GM23248 (cell line): ENCODE results near the gene CCDC80.

Source experiments
- EZH2 ChIP-seq: fragments of 200-600 bp; sonication (generic); IDR thresholded peaks from 2 replicates; pipeline ENCODE4 v1.6.1; 2018; ENCODE audit warnings: antibody characterized with exemption, mild to moderate bottlenecking; ENCODE audit not compliant: insufficient read depth, poor library complexity, severe bottlenecking
- EZH2phosphoT487 ChIP-seq: fragments of 200-600 bp; sonication (generic); IDR thresholded peaks from 2 replicates; pipeline ENCODE4 v1.6.1; 2018; ENCODE audit warnings: antibody characterized with exemption, moderate library complexity, mild to moderate bottlenecking, low read depth; ENCODE audit not compliant: insufficient read depth

DNA sequence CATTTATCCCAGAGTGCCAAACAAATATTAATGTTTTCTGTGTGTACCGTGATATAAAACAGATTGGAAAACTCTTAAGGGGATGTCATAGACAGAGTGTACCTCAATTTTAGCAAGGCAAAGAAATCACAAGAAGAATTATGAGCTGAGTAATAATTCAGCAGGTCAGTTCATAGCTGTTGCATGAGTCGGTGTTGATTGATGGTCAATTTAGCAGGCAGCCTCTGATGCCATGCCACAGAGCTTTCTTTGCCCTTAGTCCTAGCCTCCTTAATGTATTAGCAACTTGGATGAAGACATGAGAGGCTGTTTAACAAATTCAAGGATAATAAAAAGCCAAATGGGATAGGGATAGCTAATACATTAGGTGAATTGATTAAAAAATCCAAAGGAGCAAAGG lies 72.3 kb downstream of the CCDC80 start:
- TF ChIP-seq EZH2phosphoT487 (no peak), EZH2 (no peak)
